Measurements from ENCODE around the gene PRSS3.

DNA sequence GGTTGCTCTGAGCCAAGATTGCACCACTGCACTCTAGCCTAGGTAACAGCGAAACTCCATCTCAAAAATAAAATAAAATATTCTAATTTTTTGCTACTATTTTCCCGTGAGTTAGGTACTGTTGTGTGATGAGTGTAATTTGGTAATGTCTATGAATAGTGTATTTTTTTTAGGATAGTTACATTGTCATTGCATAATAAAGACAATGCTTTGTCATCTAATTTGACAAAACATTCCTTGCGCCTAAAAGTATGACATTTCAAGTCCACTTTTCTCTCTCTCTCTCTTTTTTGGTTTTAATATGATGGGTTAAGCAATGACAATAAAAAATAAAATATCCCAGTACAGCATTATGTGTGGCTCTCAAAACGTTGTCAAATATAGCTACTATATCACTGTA, 50.9 kb downstream of the PRSS3 start:
- TF ChIP-seq, protein P1, sequence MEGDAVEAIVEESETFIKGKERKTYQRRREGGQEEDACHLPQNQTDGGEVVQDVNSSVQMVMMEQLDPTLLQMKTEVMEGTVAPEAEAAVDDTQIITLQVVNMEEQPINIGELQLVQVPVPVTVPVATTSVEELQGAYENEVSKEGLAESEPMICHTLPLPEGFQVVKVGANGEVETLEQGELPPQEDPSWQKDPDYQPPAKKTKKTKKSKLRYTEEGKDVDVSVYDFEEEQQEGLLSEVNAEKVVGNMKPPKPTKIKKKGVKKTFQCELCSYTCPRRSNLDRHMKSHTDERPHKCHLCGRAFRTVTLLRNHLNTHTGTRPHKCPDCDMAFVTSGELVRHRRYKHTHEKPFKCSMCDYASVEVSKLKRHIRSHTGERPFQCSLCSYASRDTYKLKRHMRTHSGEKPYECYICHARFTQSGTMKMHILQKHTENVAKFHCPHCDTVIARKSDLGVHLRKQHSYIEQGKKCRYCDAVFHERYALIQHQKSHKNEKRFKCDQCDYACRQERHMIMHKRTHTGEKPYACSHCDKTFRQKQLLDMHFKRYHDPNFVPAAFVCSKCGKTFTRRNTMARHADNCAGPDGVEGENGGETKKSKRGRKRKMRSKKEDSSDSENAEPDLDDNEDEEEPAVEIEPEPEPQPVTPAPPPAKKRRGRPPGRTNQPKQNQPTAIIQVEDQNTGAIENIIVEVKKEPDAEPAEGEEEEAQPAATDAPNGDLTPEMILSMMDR (IDR thresholded peaks at IDR 0.05; ENCODE audit: insufficient read depth, low read depth, low read length) = no peak
- no peak for TF ChIP-seq EZH2 (IDR thresholded peaks at IDR 0.05; ENCODE audit: insufficient read depth, low read length)
